SH-SY5Y (cell line): ENCODE results near the gene FCGBP.

Source experiments
- GATA2 ChIP-seq: IDR thresholded peaks from 2 replicates; pipeline ENCODE4 v1.6.1; 2011; ENCODE audit warnings: mild to moderate bottlenecking, low read depth, low read length
- GATA3 ChIP-seq: IDR thresholded peaks from 2 replicates; pipeline ENCODE4 v1.6.1; 2011; ENCODE audit warnings: low read depth, mild to moderate bottlenecking, low read length, moderate library complexity

The FCGBP gene

DNA sequence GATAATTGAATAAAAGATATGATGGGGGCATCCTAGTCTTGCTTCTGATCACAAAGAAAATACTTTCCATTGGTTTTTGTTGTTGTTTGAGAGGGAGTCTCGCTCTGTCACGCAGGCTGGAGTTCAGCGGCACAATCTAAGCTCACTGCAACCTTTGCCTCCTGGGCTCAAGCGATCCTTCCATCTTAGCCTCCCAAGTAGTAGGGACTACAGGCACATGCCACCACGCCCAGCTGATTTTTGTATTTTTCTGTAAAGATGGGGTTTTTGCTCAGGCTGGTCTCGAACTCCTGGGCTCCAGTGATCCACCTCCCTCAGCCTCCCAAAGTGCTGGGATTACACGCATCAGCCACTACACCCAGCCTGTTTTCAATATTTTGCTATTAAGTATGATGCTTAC lies 19.5 kb upstream of the FCGBP start:
- TF ChIP-seq GATA3 (no peak), GATA2 (no peak)

DNA sequence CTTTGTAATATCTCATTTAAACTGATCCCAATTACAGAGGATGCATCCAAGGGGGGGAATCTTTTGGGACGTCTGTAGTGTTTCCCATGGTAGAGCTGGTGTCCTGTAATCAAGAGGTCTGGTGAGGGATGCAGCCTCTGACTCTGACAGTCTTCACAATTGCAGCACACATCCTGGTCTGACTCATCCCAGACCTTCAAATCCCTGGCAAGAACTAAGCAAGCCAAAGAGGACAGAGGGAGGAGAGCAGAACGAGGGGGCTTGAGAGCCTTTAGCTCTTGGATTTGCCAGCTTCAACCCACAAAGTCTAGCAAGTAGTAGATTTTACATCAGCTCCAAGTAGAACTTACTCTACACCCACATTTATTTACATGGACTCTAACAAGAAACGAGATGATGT lies 17.3 kb upstream of the FCGBP start:
- TF ChIP-seq GATA2 (no peak), GATA3 (no peak)

DNA sequence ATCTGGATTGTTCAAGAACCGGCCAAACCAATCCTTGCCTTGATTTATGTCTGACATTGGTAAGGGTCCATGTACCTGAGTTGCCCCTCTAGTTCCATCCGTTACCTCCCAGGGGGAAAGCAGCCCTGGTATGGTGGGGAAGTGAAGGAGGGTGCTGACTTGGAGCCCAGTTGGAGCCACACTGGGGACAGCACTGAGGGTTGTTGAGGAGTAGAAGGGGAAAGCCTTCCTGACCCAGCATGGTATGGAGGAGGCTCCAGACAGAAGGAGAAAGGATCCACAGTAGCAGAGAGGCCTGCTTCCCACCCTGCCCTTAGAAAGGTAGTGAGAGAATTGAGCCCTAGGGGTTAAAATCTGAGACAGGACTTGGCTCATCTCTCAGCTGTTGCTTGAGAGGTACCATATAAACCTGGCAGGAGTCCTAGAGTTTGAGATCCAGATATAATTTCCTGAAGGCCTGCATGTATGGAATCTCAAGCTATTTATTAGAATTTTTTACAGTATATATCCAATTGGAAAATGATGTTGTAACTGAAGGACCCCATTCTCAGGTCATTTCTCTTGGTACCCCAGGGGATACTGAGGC lies 16.7 kb upstream of the FCGBP start:
- no peak for TF ChIP-seq GATA2
- TF ChIP-seq GATA3, result no peak

DNA sequence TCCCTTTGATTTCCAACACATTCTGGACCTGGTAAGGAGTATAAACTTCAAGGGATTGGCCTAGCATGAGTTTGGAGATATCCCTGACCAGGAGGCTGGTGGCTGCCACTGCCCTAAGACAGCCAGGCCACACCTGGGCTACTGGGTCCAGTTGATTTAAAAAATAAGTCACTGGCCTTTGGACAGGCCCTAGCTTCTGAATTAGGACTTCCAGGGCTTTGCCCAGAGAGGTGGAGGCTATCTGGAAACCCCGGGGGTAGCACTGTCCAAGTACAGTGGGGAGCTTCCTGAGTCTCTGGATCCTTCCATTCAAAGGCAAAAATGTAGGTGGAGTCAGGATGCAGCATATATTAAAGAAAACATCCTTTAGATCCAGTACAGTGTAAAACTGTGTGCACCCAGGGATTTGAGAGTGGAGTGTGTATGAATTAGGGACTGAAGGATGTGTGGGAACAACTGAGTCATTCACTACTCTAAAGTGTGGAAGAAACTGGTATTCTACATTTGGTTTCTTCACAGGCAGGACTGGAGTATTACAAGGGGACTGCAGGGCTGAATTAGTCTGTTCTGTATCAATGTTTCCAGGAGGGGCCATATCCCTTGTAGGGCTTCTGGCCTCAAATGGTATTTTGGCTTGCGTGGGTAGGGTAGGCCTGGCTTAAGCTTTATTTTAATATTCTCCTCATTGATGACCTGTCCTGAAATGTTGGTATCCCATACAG lies 14.8 kb upstream of the FCGBP start:
- TF ChIP-seq GATA2 (no peak), GATA3 (no peak)

DNA sequence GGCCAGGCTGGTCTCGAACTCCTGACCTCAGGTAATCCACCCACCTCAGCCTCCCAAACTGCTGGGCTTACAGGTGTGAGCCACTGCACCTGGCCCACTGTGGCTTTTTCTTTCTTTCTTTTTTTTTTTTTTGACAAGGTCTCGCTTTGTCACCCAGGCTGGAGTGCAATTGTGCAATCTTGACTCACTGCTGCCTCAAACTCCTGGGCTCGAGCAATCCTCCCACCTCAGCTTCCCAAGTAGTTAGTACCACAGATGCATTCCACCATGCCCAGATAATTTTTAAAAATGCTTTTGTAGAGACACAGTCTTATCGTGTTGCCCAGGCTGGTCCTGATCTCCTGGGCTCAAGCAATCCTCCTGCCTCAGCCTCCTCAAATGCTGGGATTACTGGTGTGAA lies 12.1 kb upstream of the FCGBP start:
- no peak for TF ChIP-seq GATA2
- TF ChIP-seq GATA3, result no peak

DNA sequence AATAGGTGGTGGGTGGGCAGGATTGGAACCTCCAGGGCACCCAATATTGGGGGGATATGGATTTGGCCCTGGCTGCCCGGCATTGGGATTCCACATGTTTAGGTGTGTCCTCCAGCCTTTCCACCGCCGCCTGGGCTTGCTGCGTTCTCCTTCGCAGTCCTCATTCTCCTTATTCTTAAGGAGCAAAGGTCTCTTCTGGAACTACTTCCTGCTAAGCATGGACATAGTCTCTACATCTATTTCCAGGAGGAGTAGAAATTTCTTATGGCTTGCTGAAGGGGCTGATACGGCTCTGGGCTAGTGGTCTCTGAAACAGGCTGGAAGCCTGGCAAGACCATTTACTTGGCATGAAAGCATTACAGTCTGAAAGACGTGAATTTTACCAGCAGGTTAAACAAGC lies 9.2 kb upstream of the FCGBP start:
- no peak for TF ChIP-seq GATA2
- no peak for TF ChIP-seq GATA3

DNA sequence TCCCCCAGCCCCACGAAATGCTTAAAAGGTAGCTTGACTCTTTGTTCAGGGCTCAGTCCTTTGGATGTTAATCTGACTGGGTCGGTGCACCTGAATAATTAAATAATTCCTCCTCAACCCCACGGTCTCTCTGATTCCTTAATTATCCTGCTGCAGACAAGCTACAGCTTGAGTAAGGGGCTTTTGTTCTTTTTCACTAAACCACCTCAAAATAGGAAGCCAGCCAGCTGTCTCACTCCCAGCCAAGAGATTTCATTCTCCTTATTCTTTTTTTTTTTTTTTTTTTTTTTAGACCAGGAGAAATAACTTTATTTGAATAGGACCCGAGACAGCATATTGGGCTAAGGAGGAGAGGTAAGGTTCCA lies 7.9 kb upstream of the FCGBP start:
- no peak for TF ChIP-seq GATA3
- TF ChIP-seq GATA2, result no peak

DNA sequence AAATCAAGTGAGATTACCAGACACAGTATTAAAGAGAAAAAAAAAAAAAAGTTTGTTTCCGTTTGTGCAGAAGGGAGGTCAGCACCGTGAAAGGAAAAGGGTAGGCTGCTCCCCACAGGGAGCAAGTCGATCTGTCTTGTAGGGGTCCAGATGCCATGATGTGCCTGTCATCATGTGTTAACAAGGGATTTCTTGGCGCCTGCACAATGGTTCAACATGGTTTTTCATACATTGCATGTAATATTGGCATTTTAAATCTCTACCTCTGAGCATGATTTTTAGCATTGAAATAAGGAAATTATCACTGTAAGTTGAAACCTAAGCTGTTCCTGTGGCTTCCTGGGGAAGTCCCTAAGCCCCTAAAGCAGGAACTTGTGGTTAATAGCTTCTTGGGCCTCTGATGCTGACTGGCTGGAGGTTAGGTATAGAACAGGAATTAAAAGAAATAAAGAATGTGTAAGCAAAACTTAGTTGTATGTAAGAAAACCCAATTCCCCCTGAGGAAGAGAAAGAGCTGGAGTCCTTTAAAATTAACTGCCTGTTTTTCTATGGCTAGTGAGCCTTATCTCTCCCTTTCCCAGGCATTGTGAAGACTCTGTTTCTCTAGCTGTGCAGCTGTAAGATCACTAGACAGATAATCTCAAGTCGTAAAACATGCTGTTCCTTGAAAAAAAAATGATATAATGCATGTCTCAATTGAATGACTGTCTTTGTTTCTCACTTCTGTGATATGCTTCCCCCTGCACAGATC lies 7.4 kb upstream of the FCGBP start:
- TF ChIP-seq GATA2, result no peak
- TF ChIP-seq GATA3, result no peak

DNA sequence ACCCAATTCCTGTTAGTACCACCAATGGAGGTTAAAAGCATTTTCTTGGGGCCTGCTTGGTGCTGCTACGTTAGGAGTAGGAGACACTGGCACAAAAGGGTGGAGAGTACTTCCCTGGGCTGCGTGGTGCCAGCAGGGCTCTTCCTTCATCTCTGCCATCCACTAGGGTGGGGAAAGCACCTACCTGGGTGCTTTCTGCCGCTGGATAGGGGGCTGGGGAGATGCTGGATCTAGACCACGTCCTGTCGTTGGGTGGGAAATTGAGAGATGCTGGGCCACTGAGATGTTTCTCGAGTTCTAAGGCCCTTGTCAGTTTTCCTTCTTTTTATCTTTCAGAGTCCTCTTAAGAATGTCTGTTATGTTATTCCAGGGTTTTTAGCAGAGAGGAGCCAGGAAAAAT lies 6.7 kb upstream of the FCGBP start:
- TF ChIP-seq GATA2 (no peak), GATA3 (no peak)

DNA sequence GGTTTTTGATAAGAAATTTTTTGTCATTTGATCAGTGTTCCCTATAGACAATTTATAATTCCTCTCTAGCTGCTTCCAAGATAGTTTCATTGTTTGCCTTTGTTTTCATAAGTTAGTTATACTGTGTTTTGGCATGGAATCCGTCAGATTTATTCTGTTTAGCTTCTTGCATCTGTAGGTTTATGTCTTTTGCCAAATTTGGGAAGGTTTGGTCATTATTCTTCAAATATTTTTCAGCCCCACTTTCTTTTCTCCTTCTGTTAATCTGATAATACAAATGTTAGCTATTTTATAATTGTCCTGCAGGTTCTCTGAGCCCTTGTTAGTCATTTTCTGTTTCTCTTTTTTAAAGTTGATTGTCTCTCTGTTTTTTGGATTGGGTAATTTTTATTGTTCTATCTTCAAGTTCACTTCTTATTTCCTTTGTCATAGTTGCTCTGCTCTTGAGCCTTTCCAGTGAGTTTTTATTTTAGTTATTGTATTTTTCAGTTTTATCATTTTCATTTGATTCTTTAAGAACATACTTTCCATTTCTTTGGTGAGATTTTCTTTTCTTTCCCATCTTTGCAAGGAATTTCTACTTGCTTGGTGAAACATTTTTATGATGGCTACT lies 5.9 kb upstream of the FCGBP start:
- TF ChIP-seq GATA2 (no peak), GATA3 (no peak)

DNA sequence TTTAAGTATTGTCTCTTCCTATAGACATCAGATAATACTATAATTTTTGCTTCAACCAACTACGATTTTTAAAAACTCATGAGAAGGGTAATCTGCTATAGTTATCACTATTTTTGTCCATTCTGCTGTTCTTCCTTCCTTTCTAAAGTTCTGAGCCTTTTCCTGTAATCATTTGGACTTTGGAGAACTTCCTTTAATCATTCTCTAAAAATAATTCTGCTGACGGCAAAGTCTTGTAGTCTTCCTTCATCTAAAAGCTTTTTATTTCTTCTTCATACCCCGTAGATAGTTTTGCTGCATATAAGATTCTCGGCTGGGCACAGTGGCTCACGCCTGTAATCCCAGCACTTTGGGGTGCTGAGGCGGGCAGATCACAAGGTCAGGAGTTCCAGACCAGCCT lies 5.1 kb upstream of the FCGBP start:
- no peak for TF ChIP-seq GATA2
- no peak for TF ChIP-seq GATA3

DNA sequence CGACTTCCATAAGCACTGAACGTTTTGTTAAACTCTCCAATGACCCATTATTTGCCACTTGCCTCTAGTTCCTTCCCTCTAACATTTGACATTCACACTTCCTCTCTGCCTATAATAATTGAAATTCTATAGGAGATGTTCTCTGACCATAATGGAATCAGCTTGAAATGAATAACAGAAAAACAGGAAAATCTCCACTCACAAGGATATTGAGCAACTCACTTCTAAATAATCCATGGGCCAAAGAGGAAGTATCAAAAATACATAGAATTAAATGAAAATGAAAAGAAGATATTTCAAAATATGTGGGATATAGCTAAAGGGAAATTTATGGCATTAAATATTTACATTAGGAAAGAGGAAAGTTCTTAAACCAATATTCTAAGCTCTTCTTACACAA lies 3.4 kb upstream of the FCGBP start:
- TF ChIP-seq GATA3 (no peak), GATA2 (no peak)

DNA sequence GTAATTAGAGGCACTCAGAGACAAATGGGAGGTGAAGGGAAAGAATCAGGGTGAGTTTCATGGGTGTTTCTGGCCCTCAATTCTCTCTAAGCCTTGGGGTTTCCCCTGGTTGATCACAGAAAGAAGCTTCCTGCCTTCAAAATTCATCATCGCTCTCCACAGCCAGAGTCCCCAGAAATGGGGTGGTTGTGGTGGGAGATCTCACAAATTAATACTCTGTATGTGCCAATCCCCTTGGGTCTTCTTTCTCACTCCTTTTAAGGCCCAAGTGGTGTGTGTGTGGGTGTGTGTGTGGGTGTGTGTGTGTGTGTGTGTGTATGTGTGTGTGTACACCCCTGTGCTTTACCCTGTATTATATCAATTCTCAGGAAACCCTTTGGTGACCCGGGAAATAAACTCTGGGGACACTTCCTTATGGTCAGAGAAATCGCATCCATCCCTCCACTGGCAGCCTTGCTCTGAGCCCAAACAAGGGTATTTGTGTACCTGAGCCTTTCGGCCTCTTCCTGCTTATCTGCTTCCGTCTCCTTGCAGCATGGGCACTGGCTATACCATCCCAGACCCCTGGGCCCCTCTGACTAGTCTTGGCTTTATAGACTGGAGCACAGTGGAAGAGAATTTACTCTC lies 2.8 kb upstream of the FCGBP start:
- TF ChIP-seq GATA2, result no peak
- no peak for TF ChIP-seq GATA3

DNA sequence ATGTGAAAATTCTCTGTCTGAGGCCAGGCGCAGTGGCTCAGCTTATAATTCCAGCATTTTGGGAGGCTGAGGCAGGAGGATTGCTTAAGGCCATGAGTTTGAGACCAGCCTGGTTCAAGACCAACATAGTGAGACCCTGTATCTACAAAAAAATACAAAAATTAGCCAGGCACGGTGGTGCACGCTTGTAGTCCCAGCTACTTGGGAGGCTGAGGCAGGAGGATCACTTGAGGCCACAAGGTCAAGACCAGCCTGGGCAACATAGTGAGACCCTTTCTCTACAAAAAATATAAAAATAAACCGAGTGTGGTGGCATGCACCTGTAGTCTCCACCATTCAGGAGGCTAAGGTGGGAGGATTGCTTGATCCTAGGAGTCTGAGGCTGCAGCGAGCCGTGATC lies 2.2 kb upstream of the FCGBP start:
- no peak for TF ChIP-seq GATA3
- no peak for TF ChIP-seq GATA2

DNA sequence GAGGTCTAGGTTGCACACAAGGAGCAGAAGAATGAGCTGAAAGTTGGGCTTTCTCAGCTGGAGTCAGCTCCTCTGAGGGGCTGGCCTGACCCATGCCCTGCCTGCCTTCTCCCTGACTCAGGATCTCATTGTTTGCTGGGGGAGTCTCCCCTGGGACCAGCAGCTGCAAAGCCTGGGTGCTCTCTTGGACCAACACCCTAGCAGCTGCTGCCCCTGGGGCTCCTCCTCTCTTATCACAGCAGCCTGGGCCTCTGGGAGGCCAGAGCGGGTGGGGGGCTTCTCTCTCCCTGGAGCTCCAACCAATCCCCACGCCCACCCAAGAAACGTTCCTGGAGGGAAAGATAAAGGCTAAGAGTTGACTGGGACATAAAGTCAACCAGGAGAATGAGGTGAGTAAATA lies 1.6 kb upstream of the FCGBP start:
- TF ChIP-seq GATA2, result no peak
- TF ChIP-seq GATA3, result no peak
